MM.1S (cell line): ENCODE results near the gene DGAT2.
"Not testable (repeated sequence)": the region's sequence is repeated elsewhere in the genome, so short reads cannot be mapped to it uniquely, and the experiment has no call there.

Experiments
- DNase-seq: peaks from one replicate; pipeline ENCODE4 v3.0.0-alpha.2; 2015
- H2AFZ ChIP-seq: fragments of 300-600 bp; sonication (generic); 2 replicates; pipeline ENCODE4 v1.6.0; 2016; ENCODE audit warnings: antibody characterized with exemption, low read length
- H3F3A ChIP-seq: fragments of 300-600 bp; sonication (generic); 2 replicates; pipeline ENCODE4 v1.6.1; 2016; ENCODE audit warnings: mild to moderate bottlenecking, antibody characterized with exemption, low read length, moderate library complexity, mixed read lengths; ENCODE audit not compliant: insufficient read depth
- H3K27ac ChIP-seq: fragments of 300-600 bp; sonication (generic); 2 replicates; pipeline ENCODE4 v1.5.1; 2016; ENCODE audit warnings: mild to moderate bottlenecking, low read length
- H3K27me3 ChIP-seq: fragments of 300-600 bp; sonication (generic); replicated peaks from 2 replicates; pipeline ENCODE4 v1.6.0; 2016; ENCODE audit warnings: low read length; ENCODE audit not compliant: insufficient read depth
- H3K36me3 ChIP-seq: fragments of 300-600 bp; sonication (generic); replicated peaks from 2 replicates; pipeline ENCODE4 v1.6.1; 2016; ENCODE audit warnings: mild to moderate bottlenecking, low read length, mixed read lengths; ENCODE audit not compliant: insufficient read depth
- H3K4me1 ChIP-seq: fragments of 300-600 bp; sonication (generic); 2 replicates; pipeline ENCODE4 v1.6.1; 2016; ENCODE audit warnings: low read length, mixed read lengths
- H3K4me2 ChIP-seq: fragments of 300-600 bp; sonication (generic); 2 replicates; pipeline ENCODE4 v1.6.0; 2016; ENCODE audit warnings: low read depth, low read length
- H3K4me3 ChIP-seq: fragments of 300-600 bp; sonication (generic); 2 replicates; pipeline ENCODE4 v1.5.1; 2016; ENCODE audit warnings: low read length, mixed read lengths
- H3K79me2 ChIP-seq: fragments of 300-600 bp; sonication (generic); 2 replicates; pipeline ENCODE4 v1.6.1; 2016; ENCODE audit warnings: mixed run types, low read length, mixed read lengths
- H3K9ac ChIP-seq: fragments of 300-600 bp; sonication (generic); 2 replicates; pipeline ENCODE4 v1.6.1; 2016; ENCODE audit warnings: low read length, mixed read lengths
- H3K9me2 ChIP-seq: fragments of 300-600 bp; sonication (generic); replicated peaks from 2 replicates; pipeline ENCODE4 v1.6.1; 2016; ENCODE audit warnings: mild to moderate bottlenecking, low read length, mixed read lengths; ENCODE audit not compliant: insufficient read depth
- H3K9me3 ChIP-seq: fragments of 300-600 bp; sonication (generic); replicated peaks from 2 replicates; pipeline ENCODE4 v1.6.1; 2016; ENCODE audit warnings: mild to moderate bottlenecking, low read length, mixed read lengths; ENCODE audit not compliant: insufficient read depth
- H4K20me1 ChIP-seq: fragments of 300-600 bp; sonication (generic); 2 replicates; pipeline ENCODE4 v1.6.1; 2016; ENCODE audit warnings: mild to moderate bottlenecking, low read length, moderate library complexity, mixed read lengths; ENCODE audit not compliant: insufficient read depth
- EZH2 ChIP-seq: fragments of 300-600 bp; sonication (generic); optimal IDR thresholded peaks from 2 replicates; pipeline ENCODE3; 2017; ENCODE audit warnings: low read depth, mild to moderate bottlenecking, antibody characterized with exemption, low read length, mixed read lengths
- EZH2phosphoT487 ChIP-seq: fragments of 300-600 bp; sonication (generic); IDR thresholded peaks from 2 replicates; pipeline ENCODE4 v1.6.1; 2018; ENCODE audit warnings: antibody characterized with exemption, low read length
- TF ChIP-seq, protein P1 (sequence below): fragments of 300-600 bp; sonication (generic); IDR thresholded peaks from 2 replicates; pipeline ENCODE4 v1.5.1; 2016; ENCODE audit warnings: antibody characterized with exemption, low read length, mixed read lengths

DGAT2 gene

DNA sequence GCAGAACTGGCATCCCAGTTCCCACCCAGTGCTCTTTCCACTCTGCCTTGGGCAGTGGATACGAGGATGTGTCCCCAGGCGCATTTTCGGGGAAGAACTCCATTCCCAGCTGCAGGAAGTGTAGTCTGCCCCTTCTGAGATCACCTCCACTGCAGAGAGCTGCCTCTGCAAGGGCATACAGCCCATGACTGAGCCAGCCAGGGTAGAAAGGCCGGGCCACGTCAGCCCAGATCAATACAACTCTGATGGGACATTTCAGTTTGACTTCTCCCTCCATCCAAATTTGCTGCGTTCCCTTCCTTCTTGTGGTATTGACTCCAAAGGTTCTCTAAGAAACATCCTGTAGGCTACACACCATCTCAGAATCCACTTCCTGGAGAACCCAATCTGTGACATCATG lies 31.3 kb upstream of the DGAT2 start:
- DNase-seq: no peak
- H3K4me2 ChIP-seq: no peak overlapping the region
- no peak overlapping the region for H3K4me3 ChIP-seq
- H2AFZ ChIP-seq: no peak overlapping the region
- no peaks in the 10 kb centered on the region for H3K9me2 ChIP-seq
- H3K27ac ChIP-seq: no peak overlapping the region
- peaks cover 11% of the 10 kb centered on the region for H3K4me1 ChIP-seq
- H3K79me2 ChIP-seq: no peaks in the 10 kb centered on the region
- H3K27me3 ChIP-seq: no peaks in the 10 kb centered on the region
- no peaks in the 10 kb centered on the region for H3K36me3 ChIP-seq
- H3K9ac ChIP-seq: no peak overlapping the region
- H3K9me3 ChIP-seq: no peaks in the 10 kb centered on the region
- H4K20me1 ChIP-seq: no peaks in the 10 kb centered on the region
- TF ChIP-seq, protein P1, sequence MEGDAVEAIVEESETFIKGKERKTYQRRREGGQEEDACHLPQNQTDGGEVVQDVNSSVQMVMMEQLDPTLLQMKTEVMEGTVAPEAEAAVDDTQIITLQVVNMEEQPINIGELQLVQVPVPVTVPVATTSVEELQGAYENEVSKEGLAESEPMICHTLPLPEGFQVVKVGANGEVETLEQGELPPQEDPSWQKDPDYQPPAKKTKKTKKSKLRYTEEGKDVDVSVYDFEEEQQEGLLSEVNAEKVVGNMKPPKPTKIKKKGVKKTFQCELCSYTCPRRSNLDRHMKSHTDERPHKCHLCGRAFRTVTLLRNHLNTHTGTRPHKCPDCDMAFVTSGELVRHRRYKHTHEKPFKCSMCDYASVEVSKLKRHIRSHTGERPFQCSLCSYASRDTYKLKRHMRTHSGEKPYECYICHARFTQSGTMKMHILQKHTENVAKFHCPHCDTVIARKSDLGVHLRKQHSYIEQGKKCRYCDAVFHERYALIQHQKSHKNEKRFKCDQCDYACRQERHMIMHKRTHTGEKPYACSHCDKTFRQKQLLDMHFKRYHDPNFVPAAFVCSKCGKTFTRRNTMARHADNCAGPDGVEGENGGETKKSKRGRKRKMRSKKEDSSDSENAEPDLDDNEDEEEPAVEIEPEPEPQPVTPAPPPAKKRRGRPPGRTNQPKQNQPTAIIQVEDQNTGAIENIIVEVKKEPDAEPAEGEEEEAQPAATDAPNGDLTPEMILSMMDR: no peak
- no peak for TF ChIP-seq EZH2phosphoT487
- H3F3A ChIP-seq: no peaks in the 10 kb centered on the region

DNA sequence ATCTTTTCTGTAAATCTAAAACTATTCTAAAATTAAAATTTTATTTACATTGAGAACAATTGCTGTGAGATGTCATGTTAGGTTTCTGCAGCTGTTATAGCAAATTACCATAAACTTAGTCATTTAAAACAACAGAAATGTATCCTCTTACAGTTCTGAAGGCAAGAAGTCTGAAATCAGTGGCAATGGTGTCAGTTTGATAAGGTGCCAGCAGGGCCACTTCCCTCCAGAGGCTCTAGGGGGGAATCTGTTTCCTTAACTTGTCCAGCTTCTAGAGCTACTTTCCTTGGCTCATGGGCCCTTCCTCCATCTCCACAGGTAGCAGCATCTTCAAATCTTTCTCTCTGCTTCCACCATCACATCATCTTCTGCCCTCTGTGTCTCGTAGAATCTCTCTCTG lies 27.9 kb upstream of the DGAT2 start:
- Histone ChIP-seq H3K79me2 (no peaks in the 10 kb centered on the region), H3F3A (no peaks in the 10 kb centered on the region), H3K9ac (no peak overlapping the region), H3K9me2 (no peaks in the 10 kb centered on the region), H3K4me1 (no peaks in the 10 kb centered on the region), H3K4me2 (no peak overlapping the region), H2AFZ (no peak overlapping the region), H4K20me1 (no peaks in the 10 kb centered on the region), H3K4me3 (no peak overlapping the region), H3K27ac (no peak overlapping the region), H3K36me3 (no peaks in the 10 kb centered on the region), H3K9me3 (no peaks in the 10 kb centered on the region), H3K27me3 (no peaks in the 10 kb centered on the region)
- DNase-seq: no peak
- TF ChIP-seq EZH2phosphoT487: no peak
- TF ChIP-seq, protein P1: no peak
- no peak for TF ChIP-seq EZH2

DNA sequence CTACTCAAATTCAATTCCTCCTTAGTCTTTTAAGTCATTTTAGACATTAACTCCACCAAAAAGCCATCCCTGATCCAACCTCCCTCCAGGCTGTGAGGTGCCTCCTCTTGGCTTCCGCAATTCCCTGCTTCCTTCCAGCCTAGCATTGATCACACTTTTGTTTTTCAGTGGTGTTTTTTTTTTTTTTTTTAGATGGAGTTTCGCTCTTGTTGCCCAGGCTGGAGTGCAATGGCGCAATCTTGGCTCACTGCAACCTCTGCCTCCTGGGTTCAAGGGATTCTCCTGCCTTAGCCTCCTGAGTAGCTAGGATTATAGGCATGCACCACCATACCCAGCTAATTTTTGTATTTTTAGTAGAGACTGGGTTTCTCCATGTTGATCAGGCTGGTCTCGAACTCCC lies 25.4 kb upstream of the DGAT2 start:
- H2AFZ ChIP-seq, H3K4me2 ChIP-seq, H3K27ac ChIP-seq, H3K4me3 ChIP-seq, H3K36me3 ChIP-seq, H3K27me3 ChIP-seq, H3K4me1 ChIP-seq, H4K20me1 ChIP-seq, DNase-seq, H3K79me2 ChIP-seq, H3K9ac ChIP-seq, H3K9me3 ChIP-seq, H3K9me2 ChIP-seq, H3F3A ChIP-seq: not testable (repeated sequence)

DNA sequence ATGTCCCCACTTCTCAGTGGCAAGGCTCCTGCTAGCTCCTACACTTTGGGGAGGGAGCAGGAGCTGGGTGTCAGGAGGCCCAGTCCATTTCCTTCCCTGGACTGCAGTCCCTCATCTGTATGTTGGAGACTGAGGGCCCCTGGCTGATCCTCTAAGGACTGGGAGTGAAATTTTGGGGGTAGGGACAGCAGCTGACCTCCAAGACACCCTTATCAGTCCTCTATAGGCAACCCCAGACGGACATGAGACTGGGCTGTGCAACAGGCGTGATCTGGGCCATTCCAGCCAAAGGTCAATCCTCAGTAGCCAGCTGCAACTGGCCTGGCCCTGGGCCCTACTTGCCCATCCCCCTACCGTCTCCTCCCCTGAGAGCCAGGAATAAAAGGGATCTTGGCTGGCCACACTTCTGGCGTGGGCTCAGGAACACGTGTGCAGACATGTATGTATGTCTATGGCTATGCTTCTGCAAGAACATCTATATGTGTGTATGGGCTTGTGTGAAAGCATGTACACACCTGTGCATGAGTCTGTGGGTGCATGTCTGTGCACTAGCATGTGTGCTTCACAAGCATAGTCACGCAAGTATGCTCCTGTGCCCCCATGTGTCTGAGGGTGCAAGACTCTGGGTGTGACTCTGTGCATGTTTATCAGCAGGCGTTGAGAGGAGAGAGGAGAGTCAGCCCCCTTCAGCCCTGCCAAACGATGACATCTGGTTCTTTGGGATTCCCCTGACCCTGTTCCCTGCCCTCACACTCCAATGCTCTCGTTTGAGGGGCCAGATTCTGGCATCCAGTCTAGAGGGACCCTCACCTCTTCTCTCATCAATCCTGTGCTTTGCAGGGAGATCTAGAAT lies 24.6 kb upstream of the DGAT2 start:
- no peak for DNase-seq

More for the DNA sequence above, 24.6 kb upstream of the DGAT2 start:
- Histone ChIP-seq H3K4me3 (no peak overlapping the region), H3F3A (no peaks in the 10 kb centered on the region), H3K9ac (no peak overlapping the region), H3K27ac (no peak overlapping the region), H3K79me2 (no peaks in the 10 kb centered on the region), H2AFZ (no peak overlapping the region), H3K9me3 (no peaks in the 10 kb centered on the region), H3K27me3 (no peaks in the 10 kb centered on the region), H3K36me3 (no peaks in the 10 kb centered on the region), H3K4me1 (no peaks in the 10 kb centered on the region), H4K20me1 (no peaks in the 10 kb centered on the region), H3K4me2 (no peak overlapping the region), H3K9me2 (no peaks in the 10 kb centered on the region)
- TF ChIP-seq EZH2phosphoT487 (no peak), EZH2 (no peak)
- TF ChIP-seq, protein P1: no peak
